H1 (cell line): Measurements from ENCODE around the gene ARMC12. TPM values are rescaled to one million over a fixed set of nuclear protein-coding genes. Genes with fewer than 3 reads are reported as not detected.

ENCODE experiments used
- CBX8 ChIP-seq: fragments of 300-800, 300-1000 bp; sonication (generic); IDR thresholded peaks from 2 replicates; pipeline ENCODE4 v1.7.1; 2016; ENCODE audit warnings: low read depth, low read length, borderline replicate concordance
- GTF2F1 ChIP-seq: IDR thresholded peaks from 2 replicates; pipeline ENCODE4 v1.6.1; 2012; ENCODE audit warnings: low read depth, low read length, improper control_type of control experiment, borderline replicate concordance
- JUND ChIP-seq: IDR thresholded peaks from 2 replicates; pipeline ENCODE4 v1.6.1; 2011; ENCODE audit warnings: mild to moderate bottlenecking, improper control_type of control experiment, low read length
- POU5F1 ChIP-seq: IDR thresholded peaks from 2 replicates; pipeline ENCODE4 v1.6.1; 2011; ENCODE audit warnings: low read depth, mild to moderate bottlenecking, low read length, moderate library complexity
- RXRA ChIP-seq: IDR thresholded peaks from 2 replicates; pipeline ENCODE4 v1.6.1; 2011; ENCODE audit warnings: low read depth, mild to moderate bottlenecking, low read length, moderate library complexity; ENCODE audit not compliant: insufficient read depth
- SIN3A ChIP-seq, 2 experiments: IDR thresholded peaks in 1 of 2; conservative IDR thresholded peaks in 1 of 2; 2 replicates each; pipeline ENCODE4 v1.6.1; 2011 to 2012; ENCODE audit warnings: low read length in 2 of 2, improper control_type of control experiment in 1 of 2, low read depth in 1 of 2, mild to moderate bottlenecking in 1 of 2
- SP2 ChIP-seq: IDR thresholded peaks from 2 replicates; pipeline ENCODE4 v1.6.1; 2012; ENCODE audit warnings: mild to moderate bottlenecking, low read length, inconsistent platforms
- TAF1 ChIP-seq: IDR thresholded peaks from 2 replicates; pipeline ENCODE4 v1.6.1; 2011; ENCODE audit warnings: mild to moderate bottlenecking, low read depth, low read length
- TBP ChIP-seq: IDR thresholded peaks from 2 replicates; pipeline ENCODE4 v1.6.1; 2011; ENCODE audit warnings: low read depth, low read length, improper control_type of control experiment
- YY1 ChIP-seq: IDR thresholded peaks from 2 replicates; pipeline ENCODE4 v1.6.1; 2011; ENCODE audit warnings: low read depth, mild to moderate bottlenecking, low read length
- polyA plus RNA-seq, 7 experiments: library from polyadenylated mRNA; depleted of rRNA in 3 of 7; stranded (reverse) in 5 of 7; unstranded in 2 of 7; fragments of >200 nt in 5 of 7; fragments of 200-250 nt in 2 of 7; gene quantifications; 1 replicate in 5 of 7; 2 replicates in 1 of 7; 4 replicates in 1 of 7; pipeline versions ENCODE4 v1.2.1 to v1.2.3, GENCODE V29; 2011 to 2013; ENCODE audit warnings: missing spikeins in 2 of 7, mixed read lengths in 2 of 7
- total RNA-seq: library from RNA; stranded (reverse); fragmentation: NEBNext Ultra II Directional; extraction: Animal tissue kit (Norgen Biotek cat#: 25700); gene quantifications from 2 replicates; pipeline ENCODE4 v1.2.1, GENCODE V29; 2021
- TF ChIP-seq, protein P1 (sequence below), 3 experiments: IDR thresholded peaks; 1 replicate in 2 of 3; 2 replicates in 1 of 3; pipeline versions ENCODE4 v1.5.1 to v1.6.1; 2011; ENCODE audit warnings: low read length in 3 of 3, mild to moderate bottlenecking in 3 of 3, inconsistent platforms in 2 of 3, low read depth in 1 of 3, moderate library complexity in 1 of 3; ENCODE audit not compliant: insufficient read depth in 1 of 3; ENCODE audit errors: control extremely low read depth in 1 of 3

ARMC12 gene
- total and polyA plus RNA-seq, 2 of the 8 experiments (the other 6 are each of a cell fraction or from before 2014, with no cell fraction given), result 0.86 to 3.7 TPM

DNA sequence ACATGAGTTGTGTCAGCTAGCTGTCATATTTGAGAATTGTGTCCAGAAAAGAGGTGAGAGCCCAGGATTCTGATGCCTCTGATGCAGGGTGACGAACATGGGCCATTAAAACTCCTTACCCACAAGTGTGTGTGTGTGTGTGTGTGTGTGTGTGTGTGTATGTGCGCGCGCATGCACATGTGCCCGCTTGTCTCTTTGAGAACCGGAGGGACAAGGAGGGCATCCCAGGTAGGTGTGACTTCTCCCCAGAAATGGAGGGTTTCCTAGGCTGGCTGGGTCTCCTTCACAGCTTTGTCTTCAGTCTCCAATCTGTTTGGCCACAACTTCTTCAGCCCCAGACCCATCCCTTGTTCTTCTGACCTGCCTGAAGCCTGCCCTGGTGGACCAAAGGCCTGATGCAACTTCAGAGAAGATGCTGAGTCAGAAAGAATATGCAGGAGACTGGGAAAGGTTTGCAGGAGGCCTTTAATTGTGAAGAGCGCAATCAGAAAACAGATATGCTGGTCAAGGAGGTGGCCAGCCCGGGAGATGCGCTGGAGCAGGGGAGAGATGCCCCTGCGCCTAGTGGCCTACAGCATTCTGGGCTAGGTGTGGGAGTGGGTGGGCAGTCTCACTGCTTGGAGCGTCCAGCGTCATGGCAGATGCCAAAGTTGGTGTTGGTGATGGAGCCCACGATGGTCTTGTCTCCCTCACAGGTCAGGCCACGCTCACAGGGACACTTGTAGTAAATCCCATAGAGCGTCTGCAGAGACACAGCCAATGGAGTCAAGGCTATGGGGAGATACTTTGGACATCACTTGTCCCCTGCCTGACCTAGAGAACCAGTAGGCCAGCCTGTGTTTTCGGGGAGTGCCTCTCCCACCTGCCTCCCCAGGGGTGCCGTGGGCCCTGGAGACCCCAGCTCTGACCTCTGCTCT lies 58.0 kb downstream of the ARMC12 start (continued):
- TF ChIP-seq, protein P1, sequence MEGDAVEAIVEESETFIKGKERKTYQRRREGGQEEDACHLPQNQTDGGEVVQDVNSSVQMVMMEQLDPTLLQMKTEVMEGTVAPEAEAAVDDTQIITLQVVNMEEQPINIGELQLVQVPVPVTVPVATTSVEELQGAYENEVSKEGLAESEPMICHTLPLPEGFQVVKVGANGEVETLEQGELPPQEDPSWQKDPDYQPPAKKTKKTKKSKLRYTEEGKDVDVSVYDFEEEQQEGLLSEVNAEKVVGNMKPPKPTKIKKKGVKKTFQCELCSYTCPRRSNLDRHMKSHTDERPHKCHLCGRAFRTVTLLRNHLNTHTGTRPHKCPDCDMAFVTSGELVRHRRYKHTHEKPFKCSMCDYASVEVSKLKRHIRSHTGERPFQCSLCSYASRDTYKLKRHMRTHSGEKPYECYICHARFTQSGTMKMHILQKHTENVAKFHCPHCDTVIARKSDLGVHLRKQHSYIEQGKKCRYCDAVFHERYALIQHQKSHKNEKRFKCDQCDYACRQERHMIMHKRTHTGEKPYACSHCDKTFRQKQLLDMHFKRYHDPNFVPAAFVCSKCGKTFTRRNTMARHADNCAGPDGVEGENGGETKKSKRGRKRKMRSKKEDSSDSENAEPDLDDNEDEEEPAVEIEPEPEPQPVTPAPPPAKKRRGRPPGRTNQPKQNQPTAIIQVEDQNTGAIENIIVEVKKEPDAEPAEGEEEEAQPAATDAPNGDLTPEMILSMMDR (IDR thresholded peaks at IDR 0.05; ENCODE audit: control extremely low read depth in 1 of 3, insufficient read depth in 1 of 3, low read depth in 1 of 3, low read length in 3 of 3), result no peak
- TF ChIP-seq SIN3A (conservative IDR thresholded peaks at IDR 0.05 in 1 of 2, IDR thresholded peaks at IDR 0.05 in 1 of 2; ENCODE audit: low read depth in 1 of 2, low read length in 2 of 2), result no peak
- no peak for TF ChIP-seq TBP
- TF ChIP-seq TAF1, result no peak
- TF ChIP-seq YY1, result no peak
- no peak for TF ChIP-seq GTF2F1
- TF ChIP-seq RXRA, result no peak
- no peak for TF ChIP-seq JUND
- no peak for TF ChIP-seq SP2
- no peak for TF ChIP-seq POU5F1
- no peak for TF ChIP-seq CBX8
